CD4-positive, alpha-beta T cell (primary cell): Measurements from ENCODE around the gene PLCB3. TPM values are rescaled to one million over a fixed set of nuclear protein-coding genes. Genes with fewer than 3 reads are reported as not detected.
A peak's percentile ranks its signal among the peaks of the same experiment; 100 is the strongest.

ENCODE experiments used
- ATAC-seq: fragments of 200-7000 bp; cut with Tn5 transposase; one replicate; pipeline ENCODE4 v1.10.0; 2022; ENCODE audit warnings: mild to moderate bottlenecking; ENCODE audit not compliant: poor library complexity
- CTCF ChIA-PET: fragments of 350-600 bp; sonication (Branson Sonifier 250); formaldehyde crosslinking; loops from one replicate; lab custom pipeline; 2021; ENCODE audit warnings: antibody characterized with exemption, inconsistent platforms; lab: Charles Lee
- POLR2A ChIA-PET: fragments of 350-600 bp; sonication (Branson Sonifier 250); formaldehyde crosslinking; loops from one replicate; lab custom pipeline; 2021; ENCODE audit warnings: antibody characterized with exemption, inconsistent platforms; lab: Charles Lee
- DNase-seq, 14 experiments: peaks; one replicate each; pipeline ENCODE4 v3.0.0-alpha.2; 2013 to 2020; ENCODE audit warnings: mixed read lengths in 2 of 14
- H3K27ac ChIP-seq, 2 donors: one replicate each; pipeline versions ENCODE4 v1.5.1 to v1.7.0; 2013; ENCODE audit warnings: low read length in 2 of 2, low read depth in 1 of 2, mild to moderate bottlenecking in 1 of 2
- H3K27me3 ChIP-seq, 2 experiments: 1 replicate in 1 of 2; 2 replicates in 1 of 2; pipeline versions ENCODE4 v1.6.1 to v1.7.0; 2013; ENCODE audit warnings: low read length in 2 of 2, control low read depth in 1 of 2, mild to moderate bottlenecking in 1 of 2, moderate library complexity in 1 of 2; ENCODE audit not compliant: insufficient read depth in 2 of 2, control insufficient read depth in 1 of 2
- H3K36me3 ChIP-seq: one replicate; pipeline ENCODE4 v1.6.1; 2013; ENCODE audit warnings: low read length, control low read depth; ENCODE audit not compliant: insufficient read depth
- H3K4me1 ChIP-seq: one replicate; pipeline ENCODE4 v1.6.1; 2013; ENCODE audit warnings: low read length, control low read depth; ENCODE audit not compliant: insufficient read depth
- H3K4me3 ChIP-seq: one replicate; pipeline ENCODE4 v1.5.1; 2013; ENCODE audit warnings: mild to moderate bottlenecking, low read length, moderate library complexity
- H3K9me3 ChIP-seq, 2 experiments: 1 replicate in 1 of 2; 2 replicates in 1 of 2; pipeline versions ENCODE4 v1.6.1 to v1.7.0; 2013; ENCODE audit warnings: low read length in 2 of 2, mild to moderate bottlenecking in 2 of 2, control low read depth in 1 of 2, moderate library complexity in 1 of 2; ENCODE audit not compliant: control insufficient read depth in 1 of 2, insufficient read depth in 1 of 2
- H3K27ac Mint-ChIP-seq: one replicate; pipeline ENCODE4 v1.8.0; 2020; ENCODE audit warnings: mixed read lengths
- H3K27me3 Mint-ChIP-seq: one replicate; pipeline ENCODE4 v1.8.0; 2021; ENCODE audit warnings: mixed read lengths
- H3K36me3 Mint-ChIP-seq: one replicate; pipeline ENCODE4 v1.8.0; 2021; ENCODE audit warnings: low read depth, mixed read lengths
- H3K4me1 Mint-ChIP-seq: one replicate; pipeline ENCODE4 v1.8.0; 2021; ENCODE audit warnings: low read depth, mixed read lengths
- H3K4me3 Mint-ChIP-seq: one replicate; pipeline ENCODE4 v1.8.0; 2020; ENCODE audit warnings: mild to moderate bottlenecking, mixed read lengths
- H3K9me3 Mint-ChIP-seq: one replicate; pipeline ENCODE4 v1.8.0; 2020; ENCODE audit warnings: mixed read lengths
- CTCF ChIP-seq: fragments of 200-600 bp; IDR thresholded peaks from one replicate; pipeline ENCODE4 v1.8.0; 2022; ENCODE audit warnings: antibody characterized with exemption, mild to moderate bottlenecking
- intact Hi-C, 2 experiments: fragments of 100-400 bp; cut with DNase I in 1 of 2; cut with micrococcal nuclease in 1 of 2; formaldehyde crosslinking; loops; one replicate each; pipeline versions ENCODE4 v1.15.1 to v1.9.0; 2023 to 2025; cut with DNase I, micrococcal nuclease
- total RNA-seq, 174 experiments: library from RNA in 2 of 174; stranded (reverse) in 2 of 174; gene quantifications; one replicate each; pipeline ENCODE4 v1.2.3 and lab custom pipeline; 2021 to 2026

The PLCB3 gene
- total RNA-seq, 2 experiments from 2014 or later = 2.5 to 2.7 TPM

- Mint-ChIP-seq H3K4me3 (no peak overlapping the region), H3K36me3 (peaks cover 15% of the 10 kb centered on the region), H3K9me3 (no peaks in the 10 kb centered on the region), H3K4me1 (peaks cover 25% of the 10 kb centered on the region), H3K27ac (no peak overlapping the region), H3K27me3 (peaks cover 5% of the 10 kb centered on the region)
- CTCF ChIA-PET = no interaction called here
- Histone ChIP-seq H3K27me3 (no peaks in the 10 kb centered on the region), H3K36me3 (peaks cover 8% of the 10 kb centered on the region), H3K4me3 (no peak overlapping the region), H3K4me1 (peaks cover 30% of the 10 kb centered on the region), H3K27ac (no peak overlapping the region), H3K9me3 (no peaks in the 10 kb centered on the region)
- no peak for TF ChIP-seq CTCF
- DNase-seq (no peak), ATAC-seq (no peak)
- POLR2A ChIA-PET = interaction anchor here (6.6 kb wide), 1 partner anchor 60 kb away, joined by 108 read pairs; the partner anchor contains the start of gene FERMT3
- intact Hi-C loops = no loop called here
Measured at GRCh38 chr11:64266339-64266738, 15.0 kb downstream of the PLCB3 start.

- peaks cover 5% of the 10 kb centered on the region for H3K27me3 Mint-ChIP-seq
- Histone ChIP-seq H3K4me1 (peaks cover 40% of the 10 kb centered on the region), H3K27me3 (no peaks in the 10 kb centered on the region), H3K27ac (no peak overlapping the region), H3K36me3 (peaks cover 7% of the 10 kb centered on the region), H3K4me3 (no peak overlapping the region), H3K9me3 (no peaks in the 10 kb centered on the region)
- intact Hi-C loops = no loop called here
- DNase-seq = peak in 1 of 14 experiments; percentile 36
- H3K9me3 Mint-ChIP-seq = no peaks in the 10 kb centered on the region
- H3K27ac Mint-ChIP-seq = peak overlapping the region; percentile 99
- POLR2A ChIA-PET = interaction anchor here (0.8 to 6.6 kb wide), 6 partner anchors 18 to 61 kb away, joined by 5 to 108 read pairs (median 60); partner anchors contain the start of genes FERMT3, FKBP2, GPR137 and NUDT22
- CTCF ChIA-PET = interaction anchor here (0.6 to 3.4 kb wide), 5 partner anchors 15 to 814 kb away, joined by 3 to 19 read pairs (median 5); partner anchors contain the start of gene STIP1
- ATAC-seq = no peak
- H3K36me3 Mint-ChIP-seq = peaks cover 20% of the 10 kb centered on the region
- no peak for TF ChIP-seq CTCF
- H3K4me3 Mint-ChIP-seq = peak overlapping the region; percentile 94
- peaks cover 32% of the 10 kb centered on the region for H3K4me1 Mint-ChIP-seq
Measured at GRCh38 chr11:64267207-64267945, 16.0 kb downstream of the PLCB3 start.

GRCh38 chr11:64268025-64268892 lies 16.9 kb downstream of the PLCB3 start:
- ChIA-PET CTCF (interaction anchor here (1.4 to 3.4 kb wide), 6 partner anchors 16 to 82 kb away, joined by 4 to 19 read pairs (median 6); partner anchors contain the start of genes PPP1R14B, PRDX5, STIP1 and TRMT112), POLR2A (interaction anchor here (0.8 to 6.6 kb wide), 14 partner anchors 15 to 83 kb away, joined by 3 to 125 read pairs (median 20); partner anchors contain the start of genes BAD, DNAJC4, ESRRA and FERMT3)
- Mint-ChIP-seq H3K4me1 (peaks cover 32% of the 10 kb centered on the region), H3K36me3 (peaks cover 20% of the 10 kb centered on the region), H3K27ac (peak overlapping the region; percentile 99), H3K4me3 (peak overlapping the region; percentile 94), H3K9me3 (no peaks in the 10 kb centered on the region), H3K27me3 (peaks cover 5% of the 10 kb centered on the region)
- ATAC-seq = no peak
- Histone ChIP-seq H3K4me1 (peaks cover 43% of the 10 kb centered on the region), H3K27me3 (no peaks in the 10 kb centered on the region), H3K36me3 (no peaks in the 10 kb centered on the region), H3K4me3 (peak overlapping the region; percentile 97), H3K9me3 (no peaks in the 10 kb centered on the region), H3K27ac (peak overlapping the region; percentile 92 to 99)
- intact Hi-C loops = no loop called here
- TF ChIP-seq CTCF = no peak
- peak in 1 of 14 experiments; percentile 37 for DNase-seq
